Inflammatory macrophage treated with lipopolysaccharide for 4 hours (primary cell): ENCODE measurements around the gene HBP1.
"Not testable (repeated sequence)": the region's sequence is repeated elsewhere in the genome, so short reads cannot be mapped to it uniquely, and the experiment has no call there.

Source experiments
- DNase-seq: peaks from one replicate; pipeline ENCODE4 v3.0.0-alpha.2; 2020

Gene HBP1

GRCh38 chr7:107155726-107156125 is 13.1 kb upstream of the HBP1 start:
- DNase-seq: not testable (repeated sequence)

DNA sequence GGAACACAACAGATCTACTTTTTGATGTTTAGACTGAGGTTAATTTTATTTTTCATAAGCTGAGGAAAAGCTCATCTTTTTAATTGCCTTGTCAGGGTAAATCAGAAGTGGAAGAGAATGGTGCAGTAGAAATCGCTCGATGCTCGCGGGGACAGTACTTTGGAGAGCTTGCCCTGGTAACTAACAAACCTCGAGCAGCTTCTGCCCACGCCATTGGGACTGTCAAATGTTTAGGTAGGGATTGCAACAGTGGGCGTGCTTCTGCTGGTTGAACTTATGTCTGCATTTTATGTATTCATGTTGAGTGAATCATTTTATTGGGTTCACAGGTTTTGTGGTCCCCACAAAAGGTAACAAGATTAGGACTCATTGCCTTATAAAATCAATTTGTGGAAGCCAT is 11.7 kb upstream of the HBP1 start:
- DNase-seq: no peak

DNA sequence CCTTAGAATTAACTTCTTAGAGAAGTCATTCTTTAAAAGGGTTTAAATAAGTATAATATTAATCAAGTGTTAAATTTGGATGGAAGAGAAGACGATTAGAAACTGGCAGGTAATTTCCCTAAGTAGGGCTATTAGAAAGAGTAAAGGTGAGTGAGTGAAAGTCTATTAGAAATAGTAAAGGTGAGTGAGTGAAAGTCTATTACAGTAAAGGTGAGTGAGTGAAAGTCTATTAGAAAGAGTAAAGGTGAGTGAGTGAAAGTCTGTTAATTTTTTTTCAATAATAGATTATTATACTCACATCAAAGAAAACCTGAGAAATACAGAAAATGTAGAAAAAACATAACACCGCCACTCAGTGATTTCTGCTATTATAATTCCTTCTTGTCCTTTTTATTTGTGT is 10.8 kb upstream of the HBP1 start:
- no peak for DNase-seq

DNA sequence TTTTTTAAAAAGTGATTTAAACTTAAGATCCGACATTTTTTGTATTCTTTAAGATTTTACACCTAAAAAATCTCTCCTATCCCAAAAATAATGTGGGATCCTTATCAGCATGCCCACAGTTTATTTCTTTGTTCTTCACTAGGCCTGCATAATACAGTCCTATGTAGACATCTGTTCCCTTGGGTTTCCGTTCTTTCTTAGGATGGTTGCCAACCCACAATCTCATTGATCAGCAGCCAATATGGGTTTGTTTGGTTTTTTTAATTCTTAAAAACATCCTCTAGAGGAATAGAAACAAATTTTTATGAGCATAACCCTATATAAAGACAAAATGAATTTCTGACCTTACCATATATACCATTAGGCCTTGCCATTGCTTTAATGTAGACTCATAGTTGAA is 8.4 kb upstream of the HBP1 start:
- no peak for DNase-seq

DNA sequence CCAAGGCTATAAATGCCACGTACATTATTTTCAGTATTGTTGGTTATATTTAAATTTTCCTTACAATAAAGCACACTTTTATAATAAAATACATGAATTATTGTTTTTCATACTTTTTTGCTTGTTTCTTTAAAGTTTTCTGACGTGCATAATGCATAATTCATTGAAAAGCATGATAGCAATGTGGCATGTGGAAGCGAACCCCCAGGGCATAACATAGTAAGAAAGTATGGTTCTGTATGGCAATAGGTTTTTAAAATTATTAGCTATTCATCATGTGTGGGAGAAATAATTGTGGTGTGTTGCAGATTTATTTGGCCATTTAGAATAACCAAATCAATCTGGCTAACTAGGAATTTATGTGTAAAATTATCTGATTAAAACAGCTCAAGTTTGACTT is 7.4 kb upstream of the HBP1 start:
- no peak for DNase-seq

DNA sequence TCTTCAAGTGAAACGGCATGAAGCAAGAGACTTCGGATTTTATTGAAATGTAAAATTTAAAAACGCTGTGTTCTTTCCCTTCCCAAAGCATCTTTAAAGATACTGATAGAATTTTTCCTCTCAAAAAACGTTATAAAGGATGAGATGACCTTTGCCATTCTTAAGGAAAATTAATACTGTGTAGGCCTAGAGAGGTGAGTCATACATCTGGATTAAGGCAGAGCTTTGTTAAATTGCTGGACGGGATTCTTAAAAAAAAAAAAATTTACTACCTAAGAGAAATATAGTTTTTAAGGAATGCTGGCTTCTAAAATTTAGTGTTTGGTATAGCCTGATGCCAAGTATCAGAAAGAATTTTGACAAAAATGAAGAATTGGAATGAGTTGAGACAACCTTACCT is 6.3 kb upstream of the HBP1 start:
- no peak for DNase-seq

DNA sequence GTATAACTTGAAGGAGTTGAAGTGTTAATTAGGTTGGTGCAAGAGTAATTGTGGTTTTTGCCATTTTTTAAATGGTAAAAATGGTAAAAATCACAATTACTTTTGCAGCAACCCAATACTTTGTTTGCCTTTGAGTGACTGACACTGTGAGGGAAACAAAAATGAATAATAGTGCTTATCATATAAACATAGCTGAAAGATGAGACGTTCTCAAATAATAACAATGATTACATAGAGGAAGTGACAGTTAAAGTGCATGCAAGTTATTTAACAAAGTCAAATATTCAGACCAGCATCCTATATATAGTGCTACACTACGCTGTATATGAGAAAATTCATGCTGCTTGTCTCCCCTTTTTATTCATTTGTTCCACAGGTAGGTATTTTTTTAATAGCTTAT is 4.7 kb upstream of the HBP1 start:
- DNase-seq: no peak

DNA sequence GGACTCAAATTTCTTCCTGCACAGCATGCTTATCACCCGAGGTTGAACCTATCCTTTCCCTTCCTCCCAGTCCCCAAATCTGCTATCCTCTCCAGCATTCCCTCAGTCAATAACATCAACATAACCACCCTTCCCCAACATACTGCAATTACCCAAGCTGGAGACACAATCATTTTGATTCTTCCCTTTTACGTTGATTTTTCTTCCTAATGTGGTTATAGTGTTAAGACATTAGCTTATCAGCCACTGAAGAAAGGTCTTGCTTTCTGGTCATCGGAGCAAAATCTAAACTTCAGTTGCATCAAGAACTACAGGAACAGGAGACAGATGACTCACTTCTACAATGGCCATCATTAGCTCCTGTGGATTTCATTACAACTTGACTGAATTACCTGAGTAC is 3.5 kb upstream of the HBP1 start:
- no peak for DNase-seq

DNA sequence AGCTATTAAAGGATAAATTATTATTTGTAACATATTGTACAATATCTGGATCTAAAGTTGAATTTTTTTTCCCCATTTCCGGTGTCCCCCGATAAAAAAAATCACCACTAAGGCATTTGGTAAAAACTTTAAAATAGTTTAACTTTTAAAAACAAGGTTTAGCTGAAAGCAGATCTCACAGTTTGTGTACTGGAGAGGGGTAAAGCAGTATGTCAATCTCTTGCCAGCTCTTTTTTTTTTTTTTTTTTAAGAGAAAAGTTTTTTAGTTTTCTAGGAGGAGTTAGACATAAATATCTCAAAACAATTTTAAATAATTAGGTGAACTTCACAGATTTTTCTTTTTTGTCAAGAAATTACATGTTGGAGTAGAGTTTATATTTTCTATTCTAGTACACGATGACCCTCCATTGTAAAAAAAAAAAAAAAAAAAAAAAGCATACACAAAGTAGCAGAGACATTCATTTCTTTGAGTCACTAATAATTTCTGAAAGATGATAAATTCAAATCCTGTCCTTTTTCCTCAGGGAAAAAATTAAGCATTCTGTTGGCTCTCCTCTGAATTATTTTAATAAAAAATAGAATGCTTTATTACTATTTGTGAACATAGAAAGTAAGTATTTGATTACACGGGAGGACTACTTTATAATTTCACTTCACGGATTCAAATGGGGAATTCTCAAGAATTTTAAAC is 1.9 kb upstream of the HBP1 start:
- no peak for DNase-seq

GRCh38 chr7:107167483-107168232 is 1.1 kb upstream of the HBP1 start:
- DNase-seq: peak; percentile 91

- DNase-seq: peak; percentile 98
Observed at GRCh38 chr7:107169120-107170050, 582 bp downstream of the HBP1 start.

GRCh38 chr7:107170051-107170915 is 1.5 kb downstream of the HBP1 start:
- DNase-seq: peak; percentile 66

DNA sequence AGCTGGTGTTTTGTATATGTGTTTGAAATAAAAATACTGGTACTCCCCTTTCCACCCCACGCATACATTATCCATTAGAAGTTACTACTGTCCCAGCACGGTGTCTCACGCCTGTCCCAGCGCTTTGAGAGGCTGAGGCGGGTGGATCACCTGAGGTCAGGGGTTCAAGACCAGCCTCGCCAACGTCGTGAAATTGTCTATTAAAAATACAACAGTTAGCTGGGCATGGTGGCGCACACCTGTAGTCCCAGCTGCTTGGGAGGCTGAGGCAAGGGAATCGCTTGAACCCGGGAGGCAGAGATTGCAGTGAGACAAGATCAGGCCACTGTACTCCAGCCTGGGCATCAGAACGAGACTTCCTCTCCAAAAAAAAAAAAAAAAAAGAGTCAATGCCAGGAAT is 2.7 kb downstream of the HBP1 start:
- DNase-seq: no peak

GRCh38 chr7:107172276-107173032 is 3.7 kb downstream of the HBP1 start:
- DNase-seq: peak; percentile 88

DNA sequence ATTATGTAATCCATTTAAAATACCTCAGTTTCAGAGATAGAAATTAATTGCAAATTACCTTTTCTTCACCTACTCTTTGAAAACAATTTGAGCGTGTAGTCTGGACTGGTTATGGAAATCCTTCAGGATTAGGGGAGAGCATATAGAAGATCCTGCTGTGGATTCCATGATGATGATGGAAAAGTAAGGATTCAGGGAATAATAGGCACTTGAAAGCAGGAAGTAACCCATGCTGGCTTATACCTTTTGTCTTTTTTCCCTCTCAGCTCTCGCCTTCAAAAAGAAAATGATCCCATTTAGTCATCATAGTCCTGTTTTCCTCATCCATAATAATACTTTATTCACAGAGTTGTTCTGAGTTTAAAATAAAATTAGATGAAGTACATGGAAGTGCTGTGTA is 4.4 kb downstream of the HBP1 start:
- no peak for DNase-seq

- peak; percentile 47 for DNase-seq
Observed at GRCh38 chr7:107173691-107174406, 5.0 kb downstream of the HBP1 start.

DNA sequence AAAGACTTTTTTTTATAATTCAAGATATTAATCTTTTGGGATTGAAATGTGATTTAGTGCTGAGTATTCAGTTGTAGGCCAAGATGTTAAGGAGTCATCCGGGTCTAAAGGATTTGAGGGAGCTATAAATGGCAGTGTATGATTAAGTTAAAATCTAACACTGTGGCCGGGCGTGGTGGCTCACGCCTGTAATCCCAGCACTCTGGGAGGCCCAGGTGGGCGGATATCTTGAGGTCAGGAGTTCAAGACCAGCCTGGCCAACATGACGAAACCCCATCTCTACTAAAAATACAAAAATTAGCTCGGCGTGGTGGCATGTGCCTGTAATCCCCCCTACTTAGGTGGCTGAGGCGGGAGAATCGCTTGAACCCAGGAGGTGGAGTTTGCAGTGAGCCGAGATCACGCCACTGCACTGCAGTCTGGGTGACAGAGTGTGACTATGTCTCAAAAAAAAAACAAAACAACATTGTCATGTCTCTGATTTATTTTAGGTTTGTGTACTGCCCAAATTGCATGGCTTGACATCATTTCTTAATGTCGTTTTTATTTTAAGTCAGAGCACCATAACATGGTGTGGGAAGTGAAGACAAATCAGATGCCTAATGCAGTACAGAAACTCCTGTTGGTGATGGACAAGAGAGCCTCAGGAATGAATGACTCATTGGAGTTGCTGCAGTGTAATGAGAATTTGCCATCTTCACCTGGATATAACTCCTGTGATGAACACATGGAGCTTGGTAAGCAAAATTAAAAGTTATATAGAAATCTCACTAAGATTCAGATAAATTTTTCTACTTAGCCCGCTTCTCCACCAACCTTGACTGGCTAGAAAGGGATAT is 10.7 kb downstream of the HBP1 start:
- DNase-seq: no peak

GRCh38 chr7:107180378-107180777 is 11.6 kb downstream of the HBP1 start:
- no peak for DNase-seq

DNA sequence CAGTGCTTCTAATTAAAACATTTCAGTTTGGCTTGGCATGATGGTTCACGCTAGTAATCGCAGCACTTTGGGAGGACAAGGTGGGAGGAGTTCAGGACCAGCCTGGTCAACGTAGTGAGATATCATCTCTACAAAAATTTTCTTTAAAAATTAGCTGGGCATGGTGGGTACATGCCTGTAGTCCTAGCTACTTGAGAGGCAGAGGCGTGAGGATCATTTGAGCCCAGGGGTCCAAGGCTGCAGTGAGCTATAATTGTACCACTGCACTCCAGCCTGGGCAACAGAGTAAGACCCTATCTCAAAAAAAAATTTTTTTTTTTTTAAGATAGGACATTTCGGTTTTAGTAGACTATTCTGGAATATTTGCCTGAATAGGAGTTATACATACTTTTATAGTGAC is 12.4 kb downstream of the HBP1 start:
- DNase-seq: no peak

- no peak for DNase-seq
Observed at GRCh38 chr7:107185716-107186115, 16.9 kb downstream of the HBP1 start.
